HG02970 (cell line): ENCODE measurements around the gene KLHL41.
A peak's percentile ranks its signal among the peaks of the same experiment; 100 is the strongest.
"Not testable (repeated sequence)": the region's sequence is repeated elsewhere in the genome, so short reads cannot be mapped to it uniquely, and the experiment has no call there.

ENCODE experiments used
- ATAC-seq: cut with Tn5 transposase; IDR thresholded peaks from one replicate; pipeline ENCODE4 v1.9.1; 2021; ENCODE audit warnings: mild to moderate bottlenecking, moderate library complexity, moderate number of reproducible peaks; ENCODE audit not compliant: unreplicated experiment, low FRiP score

Gene KLHL41

GRCh38 chr2:169507698-169508097 is 1.8 kb upstream of the KLHL41 start:
- ATAC-seq, result no peak

GRCh38 chr2:169509955-169510354 is 453 bp downstream of the KLHL41 start:
- ATAC-seq, result no peak

GRCh38 chr2:169510496-169510895 is 994 bp downstream of the KLHL41 start:
- ATAC-seq, result no peak

GRCh38 chr2:169511818-169512217 is 2.3 kb downstream of the KLHL41 start:
- no peak for ATAC-seq

- no peak for ATAC-seq
These were observed 3.0 kb downstream of the KLHL41 start for GRCh38 chr2:169512525-169512924.

GRCh38 chr2:169513094-169513493 is 3.6 kb downstream of the KLHL41 start:
- no peak for ATAC-seq

- no peak for ATAC-seq
These were observed 4.4 kb downstream of the KLHL41 start for GRCh38 chr2:169513926-169514325.

- ATAC-seq, result not testable (repeated sequence)
These were observed 5.3 kb downstream of the KLHL41 start for GRCh38 chr2:169514758-169515157.

GRCh38 chr2:169516488-169516995 is 7.0 kb downstream of the KLHL41 start:
- not testable (repeated sequence) for ATAC-seq

GRCh38 chr2:169520896-169521295 is 11.4 kb downstream of the KLHL41 start:
- no peak for ATAC-seq

GRCh38 chr2:169523681-169524080 is 14.2 kb downstream of the KLHL41 start:
- ATAC-seq, result no peak

- no peak for ATAC-seq
These were observed 15.9 kb downstream of the KLHL41 start for GRCh38 chr2:169525434-169525833.

- no peak for ATAC-seq
These were observed 16.9 kb downstream of the KLHL41 start for GRCh38 chr2:169526451-169526850.

- peak; percentile 62 for ATAC-seq
These were observed 18.8 kb downstream of the KLHL41 start for GRCh38 chr2:169528271-169528701.

- ATAC-seq, result not testable (repeated sequence)
These were observed 30.0 kb downstream of the KLHL41 start for GRCh38 chr2:169539460-169539859.

GRCh38 chr2:169540146-169540545 is 30.6 kb downstream of the KLHL41 start:
- ATAC-seq, result no peak

- no peak for ATAC-seq
These were observed 32.9 kb downstream of the KLHL41 start for GRCh38 chr2:169542433-169542832.

- no peak for ATAC-seq
These were observed 37.3 kb downstream of the KLHL41 start for GRCh38 chr2:169546756-169547155.

GRCh38 chr2:169561364-169561763 is 51.9 kb downstream of the KLHL41 start:
- no peak for ATAC-seq

- ATAC-seq, result not testable (repeated sequence)
These were observed 52.6 kb downstream of the KLHL41 start for GRCh38 chr2:169562084-169562483.

- ATAC-seq, result no peak
These were observed 53.0 kb downstream of the KLHL41 start for GRCh38 chr2:169562519-169562918.

- ATAC-seq, result no peak
These were observed 56.2 kb downstream of the KLHL41 start for GRCh38 chr2:169565686-169566085.

GRCh38 chr2:169569948-169570347 is 60.4 kb downstream of the KLHL41 start:
- ATAC-seq, result no peak
